NCI-H226 (cell line): Measurements from ENCODE around the gene MYO1C.
A peak's percentile ranks its signal among the peaks of the same experiment; 100 is the strongest.
"Not testable (repeated sequence)": the region's sequence is repeated elsewhere in the genome, so short reads cannot be mapped to it uniquely, and the experiment has no call there.

ENCODE experiments used
- DNase-seq: peaks from one replicate; pipeline ENCODE4 v3.0.0-alpha.2; 2015

Gene MYO1C

GRCh38 chr17:1492249-1493206, at the start of gene MYO1C:
Gene MYO1C, minus strand, starts transcription at chr17:1492686. Its CDS starts 199 bp downstream, at chr17:1492487.
- DNase-seq, result no peak

- DNase-seq, result no peak
These were observed 49.0 kb upstream of the MYO1C start for GRCh38 chr17:1541367-1541904.

GRCh38 chr17:1539811-1540210, 47.3 kb upstream of the MYO1C start:
- no peak for DNase-seq

DNA sequence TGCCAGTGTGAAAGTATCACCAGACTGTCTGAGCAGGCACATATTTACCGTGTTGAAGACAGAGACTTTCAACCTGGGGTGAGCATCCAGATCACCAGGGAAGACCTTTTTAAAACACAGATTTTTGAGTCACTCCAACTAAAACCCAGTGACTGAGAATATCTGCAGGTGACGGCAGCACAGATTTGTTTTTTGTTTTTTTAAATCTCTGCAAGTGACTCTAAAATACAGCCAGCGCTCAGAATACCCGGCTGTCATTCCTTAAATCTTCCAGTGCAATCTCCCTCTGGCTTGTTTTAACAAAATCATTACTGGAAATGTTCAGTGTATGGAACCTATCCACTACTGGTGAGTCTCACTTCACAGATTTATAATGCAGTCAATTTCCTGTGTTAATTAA, 43.3 kb upstream of the MYO1C start:
- no peak for DNase-seq

- DNase-seq, result no peak
These were observed 41.3 kb upstream of the MYO1C start for GRCh38 chr17:1533661-1534325.

DNA sequence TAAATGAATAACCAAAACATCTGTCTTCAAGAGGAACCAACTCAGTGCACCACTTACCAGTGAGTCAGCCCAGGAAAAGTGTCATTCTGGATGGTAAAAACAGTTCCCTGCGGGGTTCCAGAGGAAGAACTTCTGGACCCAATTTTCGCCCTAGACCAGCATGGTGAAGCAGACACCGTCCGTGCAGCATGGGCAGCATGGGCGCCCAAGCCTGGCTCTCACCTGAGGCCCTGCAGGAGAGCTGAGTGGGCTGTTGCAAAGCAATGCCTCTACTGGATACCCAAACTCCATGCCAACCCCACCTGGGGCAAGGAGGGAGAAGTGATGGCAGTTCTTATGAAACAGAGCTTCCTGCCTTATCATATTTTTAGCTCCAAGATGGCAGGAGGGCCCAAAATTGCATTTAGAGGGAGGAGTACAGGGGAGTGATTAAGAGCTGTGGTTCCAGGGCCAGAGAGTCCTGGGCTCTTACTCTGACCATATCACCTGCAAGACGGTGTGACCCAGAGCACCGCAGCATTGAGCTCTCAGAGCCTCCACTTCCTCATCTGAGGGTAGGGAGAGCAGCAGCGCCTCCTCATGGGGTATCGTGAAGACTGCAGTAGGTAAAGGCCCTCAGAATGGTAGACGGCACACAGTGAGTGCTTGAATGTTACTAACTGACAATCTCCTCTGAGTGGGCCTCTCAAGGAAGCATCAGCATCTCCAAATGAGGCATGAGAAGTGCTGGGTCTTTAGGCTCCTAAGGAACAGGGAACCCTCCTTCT, 40.5 kb upstream of the MYO1C start:
- DNase-seq, result no peak

- DNase-seq, result no peak
These were observed 37.4 kb upstream of the MYO1C start for GRCh38 chr17:1529863-1530262.

DNA sequence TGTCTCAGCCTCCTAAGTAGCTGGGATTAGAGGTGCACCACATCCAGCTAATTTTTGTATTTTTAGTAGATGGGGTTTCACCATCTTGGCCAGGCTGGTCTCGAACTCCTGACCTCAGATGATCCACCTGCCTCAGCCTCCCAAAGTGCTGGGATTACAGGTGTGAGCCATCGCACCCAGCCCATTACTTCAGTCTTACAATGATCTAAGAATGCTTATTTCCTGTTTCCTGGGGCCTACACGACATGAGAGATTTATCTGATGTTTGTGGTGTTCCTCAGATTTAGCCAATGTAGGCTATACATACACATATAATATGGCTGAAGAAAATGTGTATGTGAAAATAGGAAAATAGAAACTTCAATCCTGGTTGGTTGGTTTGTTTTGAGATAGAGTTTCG, 34.4 kb upstream of the MYO1C start:
- not testable (repeated sequence) for DNase-seq

DNA sequence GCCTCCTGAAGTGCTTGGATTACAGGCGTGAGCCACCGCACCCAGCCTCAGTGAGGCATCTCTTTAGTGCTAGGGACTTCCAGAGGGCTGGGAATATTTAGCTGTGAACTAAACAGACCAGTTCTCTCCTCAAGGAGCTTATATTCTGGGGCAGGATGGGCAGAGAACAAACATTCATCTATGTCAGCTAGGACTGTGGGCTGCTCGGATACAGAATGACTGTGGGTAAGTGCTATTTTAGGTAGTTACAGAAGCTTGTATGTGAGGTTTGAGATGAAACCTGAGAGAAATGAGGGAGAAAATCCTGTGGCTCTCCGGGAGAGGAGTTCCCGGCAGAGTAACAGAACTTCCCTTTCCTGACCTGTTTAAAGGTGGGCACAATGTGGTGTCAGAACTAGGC, 30.1 kb upstream of the MYO1C start:
- DNase-seq, result no peak

DNA sequence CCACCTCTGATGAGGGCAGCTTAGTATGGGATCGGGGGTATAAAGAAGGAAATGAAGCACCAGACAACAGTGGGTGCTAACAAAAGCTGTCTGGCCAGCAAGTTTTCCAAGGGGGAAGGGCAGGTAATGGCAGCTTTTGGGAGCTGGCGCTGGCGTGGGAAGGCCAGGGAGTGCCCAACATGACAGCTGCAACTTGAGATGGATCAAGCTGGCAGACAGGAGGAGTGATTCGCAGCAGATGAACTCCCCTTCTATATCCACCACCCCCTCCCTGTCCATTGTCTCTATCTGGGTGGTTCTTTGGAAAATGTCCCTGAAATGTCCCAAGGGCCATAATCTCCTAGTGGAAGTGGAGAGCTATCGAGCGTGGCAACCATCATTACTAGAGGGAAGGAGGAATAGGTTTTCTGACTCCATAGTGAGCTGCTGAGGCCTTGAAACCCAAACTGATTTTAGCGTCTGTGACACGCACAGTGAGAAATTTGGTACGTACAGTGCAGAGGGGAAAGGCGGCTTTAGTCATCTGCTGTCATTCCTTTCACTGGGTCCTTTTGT, 28.7 kb upstream of the MYO1C start:
- no peak for DNase-seq

GRCh38 chr17:1519678-1520077, 27.2 kb upstream of the MYO1C start:
- no peak for DNase-seq

GRCh38 chr17:1518410-1518809, 25.9 kb upstream of the MYO1C start:
- DNase-seq, result no peak

DNA sequence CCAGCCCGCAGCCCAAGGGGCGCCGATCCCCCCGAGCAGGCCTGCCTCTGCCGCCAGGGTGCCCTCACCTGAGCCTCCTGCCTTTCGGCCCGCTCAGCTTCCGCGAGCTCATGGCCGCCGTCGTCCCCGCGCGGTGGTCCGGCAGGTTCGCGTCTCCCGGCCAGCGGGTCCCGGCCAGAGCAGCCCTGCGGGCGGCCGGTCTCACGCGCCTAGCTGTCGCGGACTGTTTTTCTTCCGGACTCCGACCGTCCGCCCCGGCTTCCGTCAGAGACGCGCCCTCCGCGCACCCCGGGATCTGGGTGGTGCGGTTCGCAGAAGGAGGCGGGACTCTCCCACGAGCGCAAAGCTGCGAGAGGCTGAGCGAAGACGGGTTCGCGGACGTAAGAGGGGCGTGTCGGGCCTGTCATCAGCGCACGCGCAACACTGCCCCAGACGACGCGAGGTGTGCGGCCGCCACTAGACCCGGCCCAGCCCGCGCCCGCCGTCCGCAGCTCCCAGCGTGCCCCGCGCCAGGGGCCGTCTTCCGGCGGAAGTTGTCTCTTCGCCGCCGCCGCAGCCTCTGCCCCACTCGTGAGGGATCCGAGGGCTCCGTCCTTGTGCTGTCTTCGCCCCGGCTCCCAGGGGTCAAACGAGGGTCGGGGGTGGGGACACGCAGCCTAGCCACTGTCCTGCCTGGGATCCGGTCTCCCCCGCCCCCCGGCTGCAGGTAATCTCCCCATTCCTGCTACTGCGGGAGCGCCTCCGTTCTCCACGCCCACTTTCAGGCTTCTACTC, 24.1 kb upstream of the MYO1C start, which contains the start of gene INPP5K:
Gene INPP5K (minus strand): TSS at position 225 of the 774 bp plus-strand sequence. CDS start 113 bp downstream, at position 112.
- peak; percentile 96 for DNase-seq

- DNase-seq, result peak; percentile 82
These were observed 23.3 kb upstream of the MYO1C start for GRCh38 chr17:1515640-1516387.

GRCh38 chr17:1512351-1512750, 19.9 kb upstream of the MYO1C start:
- DNase-seq, result no peak

GRCh38 chr17:1511756-1512321, 19.4 kb upstream of the MYO1C start:
- DNase-seq, result peak; percentile 66

DNA sequence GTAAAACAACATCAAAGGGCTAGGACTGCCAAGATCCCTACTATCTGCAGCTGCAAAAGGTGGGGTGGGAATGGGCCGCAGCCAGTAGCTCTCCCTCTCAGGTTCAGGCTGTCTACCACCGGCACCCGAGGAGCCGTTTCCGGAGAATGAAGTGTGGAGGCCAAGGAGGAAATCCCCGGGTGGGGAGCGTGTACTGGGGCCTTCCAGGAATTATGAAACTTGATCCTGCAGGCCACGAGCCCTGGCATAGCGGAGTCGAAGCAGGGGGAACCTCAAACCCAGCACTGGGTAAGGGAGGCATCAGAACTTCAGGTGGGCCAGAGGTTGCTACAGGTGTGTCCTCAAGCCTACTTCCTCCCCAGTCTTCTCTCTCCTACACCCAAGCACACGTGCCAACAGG, 18.8 kb upstream of the MYO1C start:
- peak; percentile 10 for DNase-seq

DNA sequence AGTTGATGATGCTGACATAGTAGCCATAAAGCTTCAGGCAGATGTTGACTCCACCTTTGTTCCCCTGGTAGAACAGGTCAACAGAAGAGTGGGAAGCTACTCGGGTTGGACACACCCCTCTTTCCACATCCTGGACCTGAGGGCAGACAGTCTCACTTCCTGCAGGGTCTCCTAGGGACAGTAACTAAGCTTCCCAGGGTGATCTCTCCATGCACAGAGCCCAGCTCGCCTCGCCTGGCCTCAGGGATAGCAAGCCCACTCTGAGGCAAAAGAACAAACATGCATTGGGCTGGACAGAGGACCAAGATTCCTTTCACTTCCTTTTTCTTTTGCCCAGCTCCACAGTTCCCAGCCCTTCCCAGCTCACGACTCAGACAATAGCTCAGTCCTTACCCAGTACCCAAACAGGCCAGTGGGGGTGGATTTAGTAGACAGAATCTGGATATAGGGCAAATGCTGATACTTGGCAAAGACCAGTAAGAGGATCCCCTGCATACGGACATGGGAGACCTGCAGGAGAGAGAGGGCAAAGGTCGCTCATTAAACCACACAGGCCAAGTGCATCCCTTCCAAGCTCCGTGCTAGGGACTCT, 16.9 kb upstream of the MYO1C start:
- DNase-seq, result peak; percentile 9

DNA sequence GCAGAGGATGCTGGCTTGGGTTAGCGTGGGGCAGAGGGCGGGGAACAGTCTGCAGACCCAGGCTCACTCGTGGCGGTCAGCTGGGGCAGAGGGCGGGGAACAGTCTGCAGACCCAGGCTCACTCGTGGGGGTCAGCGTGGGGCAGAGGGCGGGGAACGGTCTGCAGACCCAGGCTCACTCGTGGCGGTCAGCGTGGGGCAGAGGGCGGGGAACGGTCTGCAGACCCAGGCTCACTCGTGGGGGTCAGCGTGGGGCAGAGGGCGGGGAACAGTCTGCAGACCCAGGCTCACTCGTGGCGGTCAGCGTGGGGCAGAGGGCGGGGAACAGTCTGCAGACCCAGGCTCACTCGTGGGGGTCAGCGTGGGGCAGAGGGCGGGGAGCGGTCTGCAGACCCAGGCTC, 16.2 kb upstream of the MYO1C start:
- DNase-seq, result not testable (repeated sequence)

GRCh38 chr17:1506649-1507267, 14.3 kb upstream of the MYO1C start:
- no peak for DNase-seq
